Activated CD4-positive, alpha-beta T cell treated with anti-CD3 and anti-CD28 coated beads, Interleukin-2, amount 50 U/mL, for 48 hours (primary cell): ENCODE results near the gene CSTF3.
"Not testable (repeated sequence)": the region's sequence is repeated elsewhere in the genome, so short reads cannot be mapped to it uniquely, and the experiment has no call there.

ENCODE experiments used
- DNase-seq, 2 experiments: peaks; one replicate each; pipeline ENCODE4 v3.0.0-alpha.2; 2020

CSTF3 gene

DNA sequence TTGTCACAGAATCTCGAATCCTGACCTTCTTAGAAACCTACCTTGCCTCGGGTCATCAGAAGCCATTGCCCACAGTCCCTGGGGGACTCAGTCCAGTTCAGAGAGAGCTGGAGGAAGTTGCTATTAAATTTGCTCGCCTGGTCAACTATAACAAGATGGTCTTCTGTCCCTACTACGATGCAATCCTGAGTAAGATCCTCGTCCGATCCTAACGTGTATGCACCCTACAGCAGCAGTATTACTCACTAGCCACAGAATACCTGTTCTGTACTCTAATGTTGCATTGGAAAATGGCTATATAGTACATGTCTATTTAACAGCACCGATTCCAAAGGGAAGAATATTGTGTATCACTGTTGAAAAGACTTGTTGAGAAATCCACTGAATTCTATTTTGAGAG is 88.8 kb downstream of the CSTF3 start:
- DNase-seq, result no peak

- DNase-seq, result no peak
These were observed 92.5 kb downstream of the CSTF3 start for GRCh38 chr11:33068611-33069340.

DNA sequence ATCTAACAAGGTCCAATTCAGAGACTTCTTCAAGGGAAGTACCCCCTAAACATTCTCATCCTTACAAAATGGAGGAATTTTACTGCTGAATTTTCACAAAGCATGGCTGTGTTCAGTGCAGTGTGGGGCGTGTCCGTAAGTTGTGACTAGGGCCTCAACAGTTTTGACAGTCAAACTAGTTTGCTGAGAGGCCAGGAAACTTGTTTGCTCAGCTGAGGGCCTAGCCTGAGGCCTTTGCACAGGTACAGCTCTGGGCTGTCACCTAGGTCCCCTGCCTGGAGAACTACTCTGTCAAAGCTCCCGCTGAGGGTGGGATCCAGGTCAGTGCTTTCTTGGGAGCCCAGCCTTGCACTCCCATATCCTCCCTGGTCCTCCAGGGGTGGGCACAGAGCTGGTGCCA is 94.0 kb downstream of the CSTF3 start:
- no peak for DNase-seq

- DNase-seq, result peak; percentile 74 to 80
These were observed 95.7 kb downstream of the CSTF3 start for GRCh38 chr11:33065445-33066178.

DNA sequence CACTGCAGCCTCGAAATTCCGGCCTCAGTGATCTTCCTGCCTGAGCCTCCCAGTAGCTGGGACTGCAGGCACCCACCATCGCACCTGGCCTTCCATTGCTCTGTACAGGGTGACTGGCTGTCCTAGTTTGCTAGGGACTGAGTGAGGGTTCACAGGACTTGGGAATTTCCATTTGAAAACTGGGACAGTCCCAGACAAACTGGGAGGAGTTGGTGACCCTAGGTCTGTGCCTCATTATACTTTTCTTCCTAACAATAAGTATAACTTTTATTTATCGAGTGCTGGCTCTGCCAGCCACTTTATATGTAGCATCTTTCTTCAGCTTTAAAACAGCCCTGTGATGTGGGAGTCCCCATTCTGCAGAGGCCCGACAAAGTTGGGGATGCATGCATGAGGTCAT is 96.4 kb downstream of the CSTF3 start:
- no peak for DNase-seq

GRCh38 chr11:33064033-33064825 is 97.1 kb downstream of the CSTF3 start:
- no peak for DNase-seq

GRCh38 chr11:33063326-33063881 is 97.9 kb downstream of the CSTF3 start:
- DNase-seq, result no peak

- no peak for DNase-seq
These were observed 99.1 kb downstream of the CSTF3 start for GRCh38 chr11:33062137-33062536.

DNA sequence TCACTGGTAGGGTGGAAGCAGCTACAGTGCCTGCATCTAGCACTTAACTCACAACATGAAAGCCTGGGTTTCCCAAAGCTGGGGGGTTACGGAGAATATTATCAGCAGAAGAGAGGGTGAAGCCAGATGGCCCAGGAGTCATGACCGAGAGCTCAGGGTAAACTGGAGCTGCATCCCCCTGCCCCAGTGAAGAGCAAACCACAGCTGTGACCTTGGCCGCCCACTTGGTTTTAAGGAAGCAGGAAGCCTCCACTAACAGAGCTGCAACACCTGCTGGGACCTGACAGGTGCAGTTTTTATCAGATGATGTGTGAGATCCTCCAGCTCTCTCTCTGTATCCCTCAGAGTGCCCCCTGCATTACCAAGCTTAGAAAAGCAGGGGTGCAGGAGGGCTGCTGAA is 101.0 kb downstream of the CSTF3 start:
- DNase-seq, result no peak

- no peak for DNase-seq
These were observed 101.8 kb downstream of the CSTF3 start for GRCh38 chr11:33059331-33060007.

DNA sequence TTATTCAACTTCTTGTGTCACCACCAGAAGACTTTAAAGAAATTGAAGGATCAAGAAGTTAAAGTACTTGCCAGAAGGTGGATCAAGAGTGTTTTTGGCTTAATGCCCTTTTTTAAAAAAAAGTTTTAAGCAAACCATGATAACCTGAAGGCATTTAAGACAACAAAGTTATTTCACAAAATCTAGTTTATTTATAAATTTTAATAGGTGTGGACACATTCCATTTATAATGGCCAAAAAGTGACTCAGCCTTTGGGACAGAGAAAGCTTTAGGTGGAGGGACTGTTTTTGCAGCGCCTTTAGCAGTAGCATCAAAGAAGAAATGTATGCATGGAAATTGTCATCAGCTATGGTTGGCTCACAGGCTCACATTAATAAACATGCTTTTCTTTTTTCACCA is 104.0 kb downstream of the CSTF3 start:
- DNase-seq, result no peak

DNA sequence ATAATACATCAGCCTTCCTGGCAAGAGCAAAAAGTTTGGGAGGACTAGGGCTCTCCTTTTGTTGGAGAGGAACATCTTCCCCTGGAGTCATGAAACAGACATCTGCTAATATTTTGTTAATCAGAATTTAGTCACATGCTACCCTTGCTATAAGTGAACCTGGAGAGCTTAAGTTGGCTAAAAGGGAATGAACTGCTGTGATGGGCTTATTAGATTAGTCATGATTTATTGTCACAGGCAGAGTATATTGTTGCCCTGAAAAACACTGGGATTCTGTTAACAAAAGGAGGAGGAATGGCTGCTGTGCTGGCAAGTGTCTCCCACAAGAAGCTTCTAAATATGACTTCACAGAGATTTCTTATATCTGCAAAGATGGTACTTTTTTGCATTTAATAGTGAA is 105.9 kb downstream of the CSTF3 start:
- no peak for DNase-seq

- DNase-seq, result no peak
These were observed 109.0 kb downstream of the CSTF3 start for GRCh38 chr11:33052231-33052630.

GRCh38 chr11:33049565-33050408 is 111.5 kb downstream of the CSTF3 start:
- DNase-seq, result not testable (repeated sequence)

- DNase-seq, result not testable (repeated sequence)
These were observed 112.6 kb downstream of the CSTF3 start for GRCh38 chr11:33048701-33049100.

DNA sequence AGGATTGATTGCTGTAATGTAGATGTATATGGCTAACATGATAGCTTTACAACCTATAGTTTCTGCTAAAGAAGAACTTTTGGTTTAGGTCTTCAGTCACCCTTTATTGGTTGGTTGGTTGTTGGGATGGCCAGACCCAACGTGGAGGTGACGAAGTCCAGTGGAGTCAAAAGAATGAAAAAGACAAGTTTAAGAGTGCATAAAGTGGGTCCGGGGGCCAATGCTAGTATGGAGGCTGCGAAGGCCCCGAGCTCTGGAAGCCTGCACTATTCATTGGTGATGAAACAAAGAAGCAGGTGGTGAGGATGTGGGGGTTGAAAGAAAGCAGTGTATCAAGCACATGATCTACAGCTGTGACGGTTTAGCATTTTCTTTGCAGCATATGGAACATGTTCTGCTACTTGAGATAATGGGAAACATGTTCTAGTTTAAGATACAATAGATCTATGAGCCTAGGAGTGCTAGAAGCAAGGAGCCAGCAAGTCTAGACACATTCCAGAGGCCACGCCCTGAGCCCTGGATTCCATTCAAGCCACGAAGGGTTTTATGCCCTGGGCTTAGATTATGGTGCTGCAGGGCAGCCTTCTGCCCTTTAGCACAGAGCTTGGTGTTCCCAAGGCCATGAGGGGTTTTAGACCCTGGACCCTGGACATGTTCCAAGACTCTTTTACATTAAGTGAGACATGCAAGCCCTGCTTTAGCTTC is 115.6 kb downstream of the CSTF3 start:
- no peak for DNase-seq

- DNase-seq, result no peak
These were observed 117.0 kb downstream of the CSTF3 start for GRCh38 chr11:33044285-33044756.

DNA sequence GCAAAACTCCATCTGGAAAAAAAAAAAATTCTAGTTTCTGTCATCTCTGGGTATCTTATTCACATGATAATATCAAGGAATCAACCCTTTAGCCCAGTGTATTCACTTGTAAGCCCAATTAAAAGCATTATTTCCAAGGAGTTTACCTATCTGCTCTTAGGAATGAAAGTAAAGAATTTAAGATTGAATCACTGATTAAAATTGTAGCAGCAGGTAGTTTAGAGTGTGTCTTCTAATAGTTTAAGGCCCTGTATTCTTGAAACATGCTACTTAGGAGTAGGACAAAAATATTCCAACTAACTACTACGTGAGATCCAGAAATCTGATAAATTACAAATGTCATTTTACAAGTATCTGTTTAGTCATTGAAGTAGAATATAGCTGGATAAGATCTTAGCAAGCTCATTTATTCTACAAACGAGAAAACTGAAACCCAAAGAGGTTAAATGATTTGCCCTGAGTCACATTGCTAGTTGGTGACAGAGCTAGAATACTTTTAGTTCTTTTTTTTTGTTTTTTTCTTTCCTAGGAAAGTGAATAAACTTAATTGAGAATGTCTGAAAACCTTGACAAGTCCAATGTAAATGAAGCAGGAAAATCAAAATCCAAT is 118.0 kb downstream of the CSTF3 start:
- no peak for DNase-seq

DNA sequence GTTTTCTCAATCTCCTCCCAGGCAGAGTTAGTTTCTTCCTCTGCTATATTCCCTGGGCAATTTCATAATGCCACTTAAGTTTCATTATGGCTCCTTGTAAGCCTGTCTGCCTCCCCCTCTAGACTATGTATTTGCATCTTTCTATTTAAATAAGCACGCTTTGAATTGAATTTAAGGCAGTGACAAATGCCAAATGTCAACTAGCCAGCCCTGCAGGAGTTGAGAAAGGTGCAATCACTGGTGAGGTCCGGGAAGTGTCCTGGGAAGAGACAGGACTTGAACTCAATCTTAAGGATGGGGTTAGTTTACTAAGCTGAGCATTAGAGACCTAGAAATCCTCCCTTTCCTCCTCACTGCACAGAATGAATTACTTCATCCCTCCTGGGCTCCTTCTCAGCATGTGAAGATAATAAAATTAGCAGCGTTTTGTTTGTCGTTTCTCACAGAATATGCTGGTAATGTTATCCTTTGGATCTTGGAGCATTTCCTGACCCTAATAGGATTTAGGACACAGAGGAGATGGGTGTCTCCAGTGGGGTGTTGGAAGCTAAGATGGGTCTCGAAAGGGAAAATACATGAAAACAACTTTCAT is 120.3 kb downstream of the CSTF3 start:
- no peak for DNase-seq
